NOMO-1 treated with DMSO at 0.1 percent for 48 hours (cell line): Measurements from ENCODE around the gene LIPK.
A peak's percentile ranks its signal among the peaks of the same experiment; 100 is the strongest.

ENCODE experiments used
- DNase-seq: peaks from one replicate; lab custom pipeline; 2025; ENCODE audit not compliant: unreplicated experiment; lab: John Stamatoyannopoulos, UW

Gene LIPK

DNA sequence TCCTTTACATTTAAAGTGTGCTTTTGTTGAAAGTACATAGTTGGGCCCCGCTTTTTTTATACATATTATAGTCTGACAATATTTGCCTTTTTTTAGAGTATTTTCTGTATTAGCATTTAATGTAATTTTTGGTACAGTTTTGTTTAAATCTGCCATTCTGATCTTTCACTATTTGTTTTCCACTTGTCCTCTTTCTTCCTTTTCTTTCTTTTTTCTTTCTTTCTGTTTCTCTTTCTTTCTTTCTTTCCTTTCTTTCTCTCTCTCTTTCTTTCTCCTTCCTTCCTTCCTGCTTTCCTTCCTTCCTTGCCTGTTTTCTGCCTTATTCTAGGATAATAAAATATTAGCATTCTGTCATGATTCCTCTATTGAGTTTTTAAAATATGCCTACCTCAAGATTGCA is 9.5 kb downstream of the LIPK start:
- DNase-seq, result no peak

DNA sequence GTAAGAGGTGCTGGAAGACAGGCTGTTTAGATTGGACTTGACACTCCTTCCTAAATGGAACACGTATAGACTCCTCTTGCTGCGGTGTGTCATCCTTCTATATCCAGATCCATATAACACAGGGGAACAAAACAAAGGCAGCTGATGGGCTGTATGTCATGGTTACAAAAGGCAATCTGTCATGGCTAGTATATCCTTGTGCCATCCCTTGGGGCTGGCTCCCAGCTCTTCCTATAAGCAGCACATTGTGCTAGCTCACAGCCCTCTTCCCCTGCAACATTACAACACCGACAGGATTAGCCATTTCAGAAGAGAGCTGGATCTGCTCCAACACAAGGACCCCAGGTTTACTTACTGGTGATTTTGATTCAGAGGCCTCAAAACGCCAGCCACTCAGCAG is 15.3 kb downstream of the LIPK start:
- no peak for DNase-seq

DNA sequence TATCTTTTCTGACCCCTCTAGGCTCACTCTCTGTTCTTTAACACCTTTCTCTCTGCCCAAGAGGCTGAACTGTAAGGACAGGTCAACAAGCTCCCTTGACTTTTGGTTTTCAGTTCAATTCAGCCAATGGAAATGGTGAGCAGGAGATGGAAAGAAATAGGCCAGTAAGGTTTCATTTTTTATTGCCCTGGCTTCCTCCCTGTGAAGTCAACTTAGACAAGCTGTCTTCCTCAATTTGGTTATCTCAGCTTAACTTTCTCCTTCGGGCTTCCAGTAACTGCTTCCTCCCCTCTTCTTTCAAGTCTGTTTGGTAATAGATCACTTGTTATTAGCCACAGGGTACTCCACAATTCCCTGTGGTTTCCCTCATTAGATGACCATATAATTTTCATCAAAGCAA is 19.7 kb downstream of the LIPK start:
- peak; percentile 64 for DNase-seq

DNA sequence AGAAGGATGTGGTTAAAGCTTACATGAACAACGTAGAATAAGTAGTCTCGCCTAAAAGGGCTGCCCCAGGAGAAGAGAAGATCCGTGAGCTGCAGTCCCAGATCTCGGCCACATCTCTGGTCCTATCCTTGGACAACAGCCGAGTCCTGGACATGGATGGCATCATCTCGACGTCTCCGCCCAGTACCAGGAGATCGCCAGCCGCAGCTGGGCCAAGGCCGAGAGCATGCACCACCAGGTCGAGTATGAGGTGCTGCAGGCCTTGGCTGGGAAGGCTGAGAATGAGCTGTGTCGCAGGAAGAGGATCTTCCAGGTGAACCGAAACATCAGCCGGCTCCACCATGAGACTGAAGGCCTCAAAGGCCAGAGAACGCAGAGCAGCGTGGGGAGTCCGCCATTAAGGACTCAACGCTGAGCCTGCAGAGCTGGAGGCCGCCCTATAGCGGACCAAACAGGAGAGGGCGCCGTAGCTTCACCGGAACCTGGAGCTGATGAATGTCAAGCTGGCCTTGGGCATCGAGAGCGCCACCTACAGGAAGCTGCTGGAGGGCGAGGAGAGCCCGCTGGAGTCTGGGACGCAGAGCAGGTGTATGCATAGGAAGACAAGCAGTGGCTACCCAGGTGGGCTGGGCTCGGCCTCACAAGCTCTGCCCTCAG is 22.2 kb downstream of the LIPK start:
- DNase-seq, result peak; percentile 45

DNA sequence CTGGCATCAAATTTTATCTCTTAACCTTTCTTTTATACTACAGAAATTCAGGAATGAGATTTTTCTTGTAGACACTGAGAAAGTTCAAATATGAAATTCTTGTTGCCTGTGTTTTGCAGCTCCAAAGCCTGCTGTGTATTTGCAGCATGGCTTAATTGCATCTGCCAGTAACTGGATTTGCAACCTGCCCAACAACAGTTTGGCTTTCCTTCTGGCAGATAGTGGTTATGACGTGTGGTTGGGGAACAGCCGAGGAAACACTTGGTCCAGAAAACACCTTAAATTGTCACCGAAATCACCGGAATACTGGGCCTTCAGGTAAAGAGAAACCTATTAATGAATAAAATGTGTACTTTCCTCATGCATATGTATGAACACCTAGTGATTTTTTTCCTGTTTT is 24.8 kb downstream of the LIPK start:
- no peak for DNase-seq

DNA sequence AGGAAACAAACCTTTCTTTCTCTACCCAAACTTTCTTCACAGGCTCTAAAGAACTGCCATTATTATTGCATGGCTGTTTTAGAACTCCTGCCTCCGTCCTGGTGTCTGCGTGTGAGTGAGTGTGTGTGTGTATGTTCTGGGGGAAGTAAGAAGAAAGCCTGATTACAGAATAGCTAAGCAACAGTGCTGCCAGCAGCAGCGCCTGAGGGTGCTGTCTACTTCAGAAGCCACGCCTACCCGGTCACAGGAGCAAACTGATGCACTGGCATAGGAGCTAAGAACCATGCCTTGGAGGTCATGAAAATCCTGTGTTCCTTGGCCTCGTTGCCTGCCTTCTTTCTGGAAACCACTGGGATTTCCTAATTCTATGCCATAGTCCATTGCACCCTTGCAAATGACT is 25.2 kb downstream of the LIPK start:
- peak; percentile 44 for DNase-seq

DNA sequence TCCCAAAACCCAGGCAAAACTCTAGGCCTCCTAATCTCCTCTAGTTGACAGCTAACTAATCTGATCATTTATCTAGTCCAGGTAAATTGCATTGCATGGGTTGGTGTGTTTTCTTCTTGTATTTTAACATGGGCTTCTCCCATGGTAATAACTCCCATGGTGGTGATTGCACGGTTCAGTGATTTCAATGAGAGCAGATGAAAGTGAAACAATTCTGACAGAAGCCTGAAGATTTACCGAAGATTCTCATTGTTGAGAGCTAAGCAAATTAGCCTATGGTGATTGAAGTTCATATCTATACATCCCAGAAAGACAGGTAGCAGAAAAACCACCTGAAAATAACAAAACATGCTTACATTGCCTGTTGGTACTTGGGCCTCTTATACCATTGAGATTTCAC is 27.2 kb downstream of the LIPK start:
- DNase-seq, result no peak

DNA sequence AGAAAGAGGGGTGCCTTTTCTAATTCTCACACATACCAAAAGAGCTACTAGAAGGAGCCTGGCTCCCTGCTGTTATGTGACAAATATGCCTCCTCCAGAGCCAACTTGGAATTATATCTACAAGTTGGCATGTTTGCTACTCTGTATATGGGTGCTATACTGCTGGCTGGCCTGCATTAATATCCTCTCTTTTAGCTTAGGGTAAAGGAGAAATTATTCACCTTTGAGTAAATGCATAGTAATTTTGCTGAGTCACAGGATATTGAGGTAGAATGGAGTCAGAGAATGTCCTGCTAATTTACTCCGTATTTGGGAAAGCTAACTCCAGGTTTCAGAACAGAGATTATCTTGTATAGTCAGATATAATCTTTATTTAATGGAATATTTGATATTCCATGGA is 29.6 kb downstream of the LIPK start:
- no peak for DNase-seq

DNA sequence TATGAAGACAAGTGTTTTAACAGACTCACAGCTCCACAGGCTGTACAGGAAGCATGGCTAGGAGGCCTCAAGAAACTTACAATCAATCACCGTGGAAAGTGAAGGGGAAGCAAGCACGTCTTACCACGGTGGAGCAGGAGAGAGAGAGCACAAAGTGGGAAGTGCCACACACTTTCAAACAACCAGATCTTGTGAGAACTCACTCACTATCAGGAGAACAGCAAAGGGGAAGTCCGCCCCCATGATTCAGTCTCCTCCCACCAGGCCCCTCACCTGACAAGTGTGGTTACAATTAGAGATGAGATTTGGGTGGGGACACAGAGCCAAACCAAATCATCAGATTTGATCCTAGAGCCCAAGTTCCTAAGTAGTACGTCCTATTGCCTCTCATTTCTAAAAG is 35.9 kb downstream of the LIPK start:
- DNase-seq, result peak; percentile 35

DNA sequence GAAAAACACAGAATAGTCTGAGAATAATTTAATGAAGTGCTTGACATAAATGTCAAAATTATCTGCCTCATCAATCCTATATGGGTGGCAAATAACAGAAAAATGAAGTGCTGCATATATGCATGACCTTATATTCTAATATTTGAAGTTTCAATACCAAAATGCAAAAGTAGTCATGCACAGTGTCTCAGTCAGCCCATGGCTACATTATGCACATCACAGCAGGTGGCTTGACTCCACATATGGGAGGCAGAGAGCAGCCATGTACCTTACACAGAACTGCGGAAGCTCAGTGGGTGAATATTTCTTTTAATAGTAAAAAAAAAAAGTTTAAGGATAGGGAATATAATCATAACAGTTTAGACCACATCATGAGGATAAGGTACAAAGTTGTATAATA is 36.4 kb downstream of the LIPK start:
- no peak for DNase-seq

DNA sequence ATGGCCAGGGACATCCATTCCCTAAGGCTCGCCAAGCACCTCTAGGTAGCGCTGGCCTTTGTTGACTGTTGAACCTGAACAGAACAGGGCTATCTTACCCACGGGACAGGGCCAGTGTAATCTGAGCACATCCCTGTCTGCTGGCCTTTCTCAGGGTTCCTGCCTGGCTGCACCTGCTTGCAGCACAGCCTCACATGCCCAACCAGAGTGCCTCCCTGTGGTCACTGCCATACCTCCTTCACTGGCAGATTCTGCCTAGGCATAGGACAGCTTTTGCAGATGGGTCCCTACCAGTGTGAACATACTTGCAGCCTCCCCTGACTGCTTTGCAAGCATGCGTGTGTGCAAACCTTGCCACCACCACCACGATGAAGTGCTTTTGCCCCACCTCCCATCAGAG is 38.0 kb downstream of the LIPK start:
- DNase-seq, result no peak

DNA sequence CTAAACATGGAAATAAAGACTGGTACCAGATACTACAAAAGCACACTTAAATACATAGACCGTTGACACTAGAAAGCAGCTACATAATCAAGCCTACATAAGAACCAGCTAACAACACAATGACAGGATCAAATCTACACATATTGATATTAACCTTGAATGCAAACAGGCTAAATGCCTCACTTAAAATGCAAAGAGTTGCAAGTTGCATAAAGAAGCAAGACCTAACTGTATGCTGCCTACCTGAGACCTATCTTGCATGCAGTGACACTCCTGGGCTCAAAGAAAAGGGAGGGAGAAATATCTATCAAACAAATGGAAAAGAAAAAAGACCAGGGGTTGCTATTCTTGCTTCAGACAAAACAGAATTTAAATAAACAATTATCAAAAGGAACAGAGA is 39.6 kb downstream of the LIPK start:
- DNase-seq, result no peak

DNA sequence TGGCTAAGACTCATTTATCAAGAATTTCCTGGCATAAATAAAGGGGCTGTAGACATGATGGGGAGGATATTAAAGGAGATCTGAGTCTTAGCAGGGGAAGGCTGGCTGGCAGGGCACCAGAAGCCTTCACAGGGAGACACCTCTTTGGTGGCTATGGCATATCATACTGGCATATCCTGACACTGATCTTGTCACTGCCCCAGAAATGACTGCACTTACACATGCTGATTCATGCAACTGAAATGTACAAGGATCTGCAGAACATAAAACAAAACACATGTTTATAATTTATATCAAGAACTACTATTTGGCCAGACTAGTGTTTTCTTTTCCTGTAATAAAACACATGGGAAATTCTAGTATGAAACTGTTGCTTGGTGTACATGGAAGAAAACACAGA is 48.2 kb downstream of the LIPK start:
- DNase-seq, result no peak

DNA sequence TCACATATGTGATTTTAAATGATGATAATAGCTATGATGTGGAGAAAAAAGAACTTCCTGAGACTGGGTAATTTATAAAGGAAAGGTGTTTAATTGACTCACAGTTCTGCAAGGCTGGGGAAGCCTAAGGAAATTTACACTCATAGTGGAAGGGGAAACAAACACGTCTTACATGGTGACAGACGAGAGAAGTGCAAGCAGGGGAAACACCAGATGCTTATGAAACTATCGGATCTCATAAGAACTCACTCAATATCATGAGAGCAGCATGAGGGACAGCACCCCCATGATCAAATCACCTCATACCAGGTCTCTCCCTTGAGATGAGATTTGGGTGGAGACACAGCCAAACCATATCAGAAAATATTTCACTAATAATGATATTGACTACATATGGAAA is 49.7 kb downstream of the LIPK start:
- no peak for DNase-seq

DNA sequence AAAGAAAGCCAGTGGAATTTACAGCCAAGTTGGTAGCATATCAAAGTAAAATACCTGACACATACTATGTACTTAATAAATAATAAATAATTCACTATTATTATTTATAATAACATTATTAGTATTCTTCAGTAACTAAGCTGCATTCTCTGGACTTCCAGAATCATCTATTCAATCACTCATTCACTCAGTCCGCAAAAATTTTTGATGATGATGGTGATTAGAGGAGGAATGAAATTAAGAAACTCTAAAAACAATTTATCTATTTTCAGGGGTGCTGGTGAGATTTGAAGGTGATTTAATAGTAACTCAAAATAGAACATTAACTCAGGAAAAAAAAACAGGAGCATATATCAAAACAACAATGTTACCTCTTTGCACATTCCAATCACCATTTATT is 50.6 kb downstream of the LIPK start:
- no peak for DNase-seq

DNA sequence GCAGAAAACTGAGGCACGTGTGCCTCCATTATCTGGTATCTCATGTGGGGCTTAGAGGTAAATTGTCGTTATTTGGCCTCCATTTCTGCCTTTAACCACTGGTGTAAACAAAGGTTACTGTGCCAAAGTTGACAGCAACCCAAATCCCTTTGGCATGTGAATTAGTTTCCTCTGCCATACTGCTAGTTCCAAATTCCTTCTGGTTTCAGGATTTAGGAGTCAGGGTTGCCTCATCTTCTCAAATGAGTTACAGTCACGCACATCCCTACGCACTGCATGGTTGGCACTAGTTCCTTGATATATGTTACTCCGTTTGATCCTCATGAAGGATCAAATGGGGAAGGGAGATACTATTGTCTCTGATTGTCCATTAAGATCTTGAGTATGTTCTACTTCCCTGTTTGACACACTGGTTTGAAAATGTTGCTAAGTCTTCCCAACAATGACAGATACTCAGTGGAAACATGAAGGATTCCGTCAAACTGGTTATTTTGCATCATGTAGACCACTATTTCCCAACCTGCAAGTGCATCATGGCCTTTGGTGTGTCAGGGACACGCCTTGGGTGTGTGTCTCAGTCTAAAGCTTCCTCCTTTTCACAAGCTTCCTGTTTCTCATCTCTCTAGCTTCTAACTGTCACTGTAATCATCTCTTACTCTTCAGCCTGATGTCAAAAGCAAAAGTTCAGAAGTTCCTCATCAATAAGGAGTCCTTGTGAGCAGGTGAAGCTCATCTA is 53.5 kb downstream of the LIPK start, which contains the start of gene LIPN:
LIPN (plus strand) TSS at position 655 of the 736 bp plus-strand sequence. CDS start 1,386 bp downstream, outside the sequence.
- peak; percentile 97 for DNase-seq

DNA sequence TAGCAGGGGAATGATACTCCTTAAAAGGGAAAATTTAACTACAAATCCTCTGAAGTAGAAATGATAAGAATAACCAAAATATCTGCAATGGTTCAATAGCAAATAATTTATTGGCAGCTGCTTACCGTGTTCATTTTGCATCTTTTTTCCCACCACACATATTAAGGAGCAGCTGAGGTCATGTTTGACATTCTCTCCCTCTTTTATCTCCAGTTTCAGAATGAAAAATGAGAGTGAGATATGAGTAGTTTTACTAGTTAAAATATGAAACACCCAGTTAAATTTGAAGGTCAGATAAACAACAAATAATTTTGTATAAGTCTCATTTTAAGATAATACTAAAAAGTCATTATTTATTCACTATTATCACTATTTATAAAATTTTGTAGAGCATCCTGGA is 56.9 kb downstream of the LIPK start:
- DNase-seq, result no peak

DNA sequence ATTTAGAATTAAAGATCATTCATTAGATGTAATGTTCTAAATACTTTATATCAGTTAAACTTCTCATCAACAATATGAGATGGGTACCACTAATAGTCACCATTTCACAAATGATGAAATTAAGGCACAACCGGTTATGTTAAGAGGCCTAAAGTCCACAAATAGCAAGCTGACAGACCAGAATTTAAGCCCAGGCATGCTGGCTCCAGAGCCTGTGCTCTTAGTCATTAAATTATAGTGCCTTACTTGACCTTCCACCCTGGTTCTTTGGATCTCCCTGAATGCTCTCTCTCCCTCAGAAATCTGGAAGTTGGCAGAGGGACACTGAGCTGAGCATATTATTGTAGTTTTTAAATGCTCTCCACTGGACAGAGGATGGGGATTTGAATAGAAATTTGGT is 57.4 kb downstream of the LIPK start:
- DNase-seq, result no peak

DNA sequence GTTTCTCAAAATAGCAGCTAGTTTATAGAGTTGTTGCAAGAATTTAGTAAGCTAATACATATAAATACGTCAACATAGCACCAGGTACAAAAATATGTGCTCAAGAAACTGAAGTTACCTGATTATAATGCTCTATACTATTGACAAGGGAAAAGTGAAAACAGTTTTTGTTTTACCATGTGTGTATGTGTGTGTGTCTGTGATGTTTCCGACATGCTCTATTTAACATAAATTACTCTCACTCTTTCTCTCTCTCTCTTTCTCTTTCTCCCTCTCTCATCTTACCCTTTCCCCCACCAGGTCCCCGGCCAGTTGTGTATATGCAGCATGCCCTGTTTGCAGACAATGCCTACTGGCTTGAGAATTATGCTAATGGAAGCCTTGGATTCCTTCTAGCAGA is 58.1 kb downstream of the LIPK start:
- no peak for DNase-seq

DNA sequence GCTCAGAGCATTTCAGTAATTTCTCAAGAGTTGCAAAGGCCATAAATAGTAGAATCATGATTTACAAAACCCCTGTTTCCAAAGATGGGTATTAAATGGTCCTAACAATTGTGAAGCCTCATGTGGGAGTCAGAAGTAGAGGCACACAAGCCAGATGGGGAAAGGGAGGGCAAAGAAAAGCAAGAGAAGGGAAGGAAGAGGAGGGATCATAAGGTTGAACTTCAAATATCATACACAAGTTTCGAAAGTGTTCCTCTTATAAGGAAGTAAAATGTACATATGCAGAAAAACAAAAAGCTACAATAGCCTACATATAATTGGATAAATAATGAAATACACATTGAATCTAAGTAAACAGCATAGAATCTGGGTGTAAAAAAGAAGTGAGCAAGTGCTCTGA is 59.8 kb downstream of the LIPK start:
- no peak for DNase-seq

DNA sequence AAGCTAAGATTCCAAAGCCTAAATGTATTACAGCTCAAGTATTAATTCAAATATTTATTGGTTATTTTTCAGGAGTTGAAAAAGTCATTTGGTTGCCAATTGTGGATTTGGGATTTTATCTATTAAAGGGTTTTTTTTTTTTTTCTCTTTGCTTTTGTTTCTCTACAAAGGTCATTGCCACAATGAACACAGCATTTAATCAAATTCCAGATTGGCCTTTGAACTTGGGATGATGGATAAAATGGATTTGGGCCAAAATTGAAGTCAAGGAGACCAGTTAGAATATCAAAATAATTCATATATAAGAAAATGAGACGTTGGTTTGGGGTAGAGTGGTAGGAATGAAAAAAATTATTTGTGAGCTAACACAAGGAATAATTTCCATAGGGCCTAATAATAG is 63.3 kb downstream of the LIPK start:
- no peak for DNase-seq

DNA sequence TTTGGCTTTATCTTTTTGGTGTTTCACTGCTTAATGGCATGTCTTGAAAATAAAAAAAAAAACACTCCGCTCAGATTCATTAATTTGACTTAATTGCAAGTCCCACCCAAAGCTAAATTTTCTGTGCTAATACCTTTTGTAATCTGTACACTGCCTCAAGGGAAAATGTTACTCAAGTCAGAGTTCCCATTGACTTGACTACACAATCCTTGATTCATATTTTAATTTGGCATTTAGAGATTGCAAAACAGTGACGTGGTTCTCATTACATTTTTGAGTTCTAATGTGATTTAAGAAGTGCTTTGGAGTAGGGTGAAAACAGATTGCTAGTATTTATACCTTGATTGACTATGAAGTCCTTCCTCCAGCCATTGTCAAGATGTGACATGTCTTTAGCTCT is 75.2 kb downstream of the LIPK start:
- no peak for DNase-seq

DNA sequence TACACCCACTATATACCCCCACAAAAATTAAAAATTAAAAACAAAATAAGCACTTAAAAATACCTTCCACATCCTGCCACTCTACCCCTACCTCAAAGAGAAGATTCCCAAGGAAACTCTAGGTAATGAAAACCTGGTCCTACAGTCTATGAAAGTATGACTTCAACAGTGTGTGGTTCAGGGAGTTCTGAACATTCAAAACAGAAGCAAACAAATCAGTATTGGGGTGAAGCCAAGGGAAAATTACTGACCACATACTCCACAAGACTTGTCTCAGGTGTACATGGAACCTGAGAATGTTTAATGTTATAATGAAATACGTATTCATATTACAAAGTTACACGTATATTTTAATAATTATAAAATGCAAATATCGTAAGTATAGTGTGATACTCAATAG is 76.2 kb downstream of the LIPK start:
- no peak for DNase-seq
